Neural progenitor cell (in vitro differentiated cells): ENCODE measurements around the gene AP4E1. TPM values are rescaled to one million over a fixed set of nuclear protein-coding genes. Genes with fewer than 3 reads are reported as not detected.

Source experiments
- DNase-seq: peaks from one replicate; pipeline ENCODE4 v3.0.0-alpha.2; 2016; ENCODE audit warnings: low spot score
- H2AFZ ChIP-seq: fragments of 200-600 bp; sonication (generic); replicated peaks from 2 replicates; pipeline ENCODE4 v1.6.1; 2016; ENCODE audit warnings: antibody characterized with exemption
- H3F3A ChIP-seq: fragments of 200-600 bp; sonication (generic); 2 replicates; pipeline ENCODE4 v1.6.1; 2016; ENCODE audit warnings: antibody characterized with exemption, low read depth
- H3K27ac ChIP-seq: fragments of 200-600 bp; sonication (generic); 2 replicates; pipeline ENCODE4 v1.5.1; 2016; ENCODE audit warnings: mild to moderate bottlenecking
- H3K27me3 ChIP-seq: fragments of 200-600 bp; sonication (generic); 2 replicates; pipeline ENCODE4 v1.6.1; 2016; ENCODE audit warnings: mild to moderate bottlenecking, moderate library complexity
- H3K36me3 ChIP-seq: fragments of 200-600 bp; sonication (generic); 2 replicates; pipeline ENCODE4 v1.5.1; 2016
- H3K4me1 ChIP-seq: fragments of 200-600 bp; sonication (generic); 2 replicates; pipeline ENCODE4 v1.6.1; 2016; ENCODE audit warnings: mixed run types
- H3K4me2 ChIP-seq: fragments of 200-600 bp; sonication (generic); 2 replicates; pipeline ENCODE4 v1.6.1; 2016
- H3K4me3 ChIP-seq: fragments of 200-600 bp; sonication (generic); 2 replicates; pipeline ENCODE4 v1.5.1; 2016
- H3K79me2 ChIP-seq: fragments of 200-600 bp; sonication (generic); 2 replicates; pipeline ENCODE4 v1.6.1; 2016; ENCODE audit warnings: low read depth
- H3K9ac ChIP-seq: fragments of 200-600 bp; sonication (generic); 2 replicates; pipeline ENCODE4 v1.6.1; 2016
- H3K9me3 ChIP-seq: fragments of 200-600 bp; sonication (generic); 2 replicates; pipeline ENCODE4 v1.5.1; 2016; ENCODE audit warnings: low read depth
- H4K20me1 ChIP-seq: fragments of 200-600 bp; sonication (generic); 2 replicates; pipeline ENCODE4 v1.6.1; 2016; ENCODE audit warnings: low read depth
- H3K27ac Mint-ChIP-seq: 3 replicates; pipeline ENCODE4 v1.8.0; 2021; ENCODE audit warnings: mixed read lengths
- H3K27me3 Mint-ChIP-seq: 2 replicates; pipeline ENCODE4 v1.8.0; 2022; ENCODE audit warnings: low read depth, mild to moderate bottlenecking, inconsistent platforms, moderate library complexity, mixed read lengths; ENCODE audit not compliant: insufficient read depth
- H3K36me3 Mint-ChIP-seq: 3 replicates; pipeline ENCODE4 v1.8.0; 2021; ENCODE audit warnings: mixed read lengths
- H3K4me1 Mint-ChIP-seq: 3 replicates; pipeline ENCODE4 v1.8.0; 2021; ENCODE audit warnings: mixed read lengths
- H3K4me3 Mint-ChIP-seq: 3 replicates; pipeline ENCODE4 v1.8.0; 2021; ENCODE audit warnings: mild to moderate bottlenecking, moderate library complexity, mixed read lengths
- H3K9me3 Mint-ChIP-seq: 3 replicates; pipeline ENCODE4 v1.8.0; 2020; ENCODE audit warnings: mixed read lengths
- EZH2 ChIP-seq: fragments of 200-600 bp; sonication (generic); IDR thresholded peaks from 2 replicates; pipeline ENCODE4 v1.6.1; 2017; ENCODE audit warnings: antibody characterized with exemption, mild to moderate bottlenecking, moderate library complexity
- EZH2phosphoT487 ChIP-seq: fragments of 200-600 bp; sonication (generic); IDR thresholded peaks from 2 replicates; pipeline ENCODE4 v1.6.1; 2017; ENCODE audit warnings: antibody characterized with exemption
- total RNA-seq: library from RNA; depleted of rRNA; stranded (reverse); fragments of >200 nt; gene quantifications from 2 replicates; pipeline ENCODE4 v1.2.3, GENCODE V29; 2015; ENCODE audit warnings: low replicate concordance
- TF ChIP-seq, protein P1 (sequence below): fragments of 200-600 bp; sonication (generic); IDR thresholded peaks from 2 replicates; pipeline ENCODE4 v1.5.1; 2017; ENCODE audit warnings: antibody characterized with exemption, mild to moderate bottlenecking

AP4E1 gene
- total RNA-seq, 1 donor from 2014 or later = 14.0 TPM

DNA sequence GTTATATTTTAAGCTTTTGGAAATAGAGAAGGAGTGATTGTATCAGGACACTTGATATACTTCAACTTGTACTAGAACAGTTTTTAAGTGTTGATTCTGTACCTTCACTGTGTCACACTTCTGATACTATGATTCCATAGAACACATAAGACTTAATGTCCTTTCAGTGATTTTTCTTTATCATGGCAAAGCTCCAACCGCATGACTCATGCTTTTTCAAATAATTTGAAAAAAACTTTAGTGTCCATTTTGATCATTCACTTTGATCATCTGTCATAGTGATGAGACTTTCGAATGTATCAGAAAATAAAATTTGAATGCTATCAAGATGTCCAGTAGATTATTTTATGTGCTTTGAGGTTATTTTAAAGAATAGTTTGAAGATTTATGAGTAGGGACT is 32.0 kb downstream of the AP4E1 start:
- Histone ChIP-seq H4K20me1 (no peaks in the 10 kb centered on the region), H3K9me3 (no peaks in the 10 kb centered on the region), H2AFZ (no peak overlapping the region), H3K27ac (no peak overlapping the region), H3F3A (no peaks in the 10 kb centered on the region), H3K79me2 (no peaks in the 10 kb centered on the region), H3K36me3 (no peaks in the 10 kb centered on the region), H3K27me3 (no peaks in the 10 kb centered on the region), H3K9ac (no peak overlapping the region), H3K4me2 (no peak overlapping the region), H3K4me1 (no peaks in the 10 kb centered on the region), H3K4me3 (no peak overlapping the region)
- TF ChIP-seq, protein P1, sequence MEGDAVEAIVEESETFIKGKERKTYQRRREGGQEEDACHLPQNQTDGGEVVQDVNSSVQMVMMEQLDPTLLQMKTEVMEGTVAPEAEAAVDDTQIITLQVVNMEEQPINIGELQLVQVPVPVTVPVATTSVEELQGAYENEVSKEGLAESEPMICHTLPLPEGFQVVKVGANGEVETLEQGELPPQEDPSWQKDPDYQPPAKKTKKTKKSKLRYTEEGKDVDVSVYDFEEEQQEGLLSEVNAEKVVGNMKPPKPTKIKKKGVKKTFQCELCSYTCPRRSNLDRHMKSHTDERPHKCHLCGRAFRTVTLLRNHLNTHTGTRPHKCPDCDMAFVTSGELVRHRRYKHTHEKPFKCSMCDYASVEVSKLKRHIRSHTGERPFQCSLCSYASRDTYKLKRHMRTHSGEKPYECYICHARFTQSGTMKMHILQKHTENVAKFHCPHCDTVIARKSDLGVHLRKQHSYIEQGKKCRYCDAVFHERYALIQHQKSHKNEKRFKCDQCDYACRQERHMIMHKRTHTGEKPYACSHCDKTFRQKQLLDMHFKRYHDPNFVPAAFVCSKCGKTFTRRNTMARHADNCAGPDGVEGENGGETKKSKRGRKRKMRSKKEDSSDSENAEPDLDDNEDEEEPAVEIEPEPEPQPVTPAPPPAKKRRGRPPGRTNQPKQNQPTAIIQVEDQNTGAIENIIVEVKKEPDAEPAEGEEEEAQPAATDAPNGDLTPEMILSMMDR = no peak
- TF ChIP-seq EZH2 (no peak), EZH2phosphoT487 (no peak)
- Mint-ChIP-seq H3K4me1 (no peaks in the 10 kb centered on the region), H3K9me3 (no peaks in the 10 kb centered on the region), H3K4me3 (no peak overlapping the region), H3K27ac (no peak overlapping the region), H3K27me3 (no peaks in the 10 kb centered on the region), H3K36me3 (peaks cover 16% of the 10 kb centered on the region)
- no peak for DNase-seq

GRCh38 chr15:50943638-50944037 is 35.2 kb downstream of the AP4E1 start:
- no peak overlapping the region for H3K4me2 ChIP-seq
- Mint-ChIP-seq H3K4me3 (no peak overlapping the region), H3K27me3 (no peaks in the 10 kb centered on the region), H3K36me3 (peaks cover 14% of the 10 kb centered on the region), H3K9me3 (no peaks in the 10 kb centered on the region), H3K4me1 (no peaks in the 10 kb centered on the region), H3K27ac (no peak overlapping the region)
- no peak overlapping the region for H3K27ac ChIP-seq
- H3F3A ChIP-seq = no peaks in the 10 kb centered on the region
- no peaks in the 10 kb centered on the region for H3K79me2 ChIP-seq
- no peak overlapping the region for H3K9ac ChIP-seq
- H4K20me1 ChIP-seq = no peaks in the 10 kb centered on the region
- H3K4me1 ChIP-seq = no peaks in the 10 kb centered on the region
- DNase-seq = no peak
- TF ChIP-seq EZH2phosphoT487 = no peak
- TF ChIP-seq, protein P1 = no peak
- TF ChIP-seq EZH2 = no peak
- no peaks in the 10 kb centered on the region for H3K36me3 ChIP-seq
- H3K27me3 ChIP-seq = no peaks in the 10 kb centered on the region
- no peak overlapping the region for H3K4me3 ChIP-seq
- H3K9me3 ChIP-seq = no peaks in the 10 kb centered on the region
- no peak overlapping the region for H2AFZ ChIP-seq

DNA sequence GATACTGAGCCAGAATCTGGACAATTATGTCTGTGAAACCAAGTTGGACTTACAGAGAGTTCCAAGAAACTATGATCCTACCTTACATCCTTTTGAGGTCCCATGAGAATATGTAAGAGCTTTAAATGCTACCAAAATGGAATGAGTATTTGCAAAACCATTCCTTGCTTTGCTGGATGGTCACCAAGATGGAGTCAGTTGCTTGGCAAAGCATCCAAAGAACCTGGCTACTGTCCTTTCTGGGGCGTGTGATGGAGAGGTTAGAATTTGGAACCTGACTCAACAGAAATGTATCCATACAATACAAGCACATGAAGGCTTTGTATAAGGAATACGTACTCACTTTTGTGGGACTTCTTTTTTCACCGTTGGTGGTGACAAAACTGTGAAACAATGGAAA is 36.2 kb downstream of the AP4E1 start:
- H3K27me3 Mint-ChIP-seq = no peaks in the 10 kb centered on the region
- H4K20me1 ChIP-seq = no peaks in the 10 kb centered on the region
- H3K4me1 Mint-ChIP-seq = no peaks in the 10 kb centered on the region
- H3K27ac ChIP-seq = no peak overlapping the region
- H3K4me3 Mint-ChIP-seq = no peak overlapping the region
- H3K4me3 ChIP-seq = no peak overlapping the region
- no peak overlapping the region for H3K27ac Mint-ChIP-seq
- H3K79me2 ChIP-seq = no peaks in the 10 kb centered on the region
- TF ChIP-seq EZH2 (no peak), EZH2phosphoT487 (no peak)
- TF ChIP-seq, protein P1 = no peak
- no peaks in the 10 kb centered on the region for H3K36me3 ChIP-seq
- H3F3A ChIP-seq = no peaks in the 10 kb centered on the region
- DNase-seq = no peak
- H3K27me3 ChIP-seq = no peaks in the 10 kb centered on the region
- H3K4me1 ChIP-seq = no peaks in the 10 kb centered on the region
- H2AFZ ChIP-seq = no peak overlapping the region
- H3K36me3 Mint-ChIP-seq = peaks cover 14% of the 10 kb centered on the region
- no peaks in the 10 kb centered on the region for H3K9me3 ChIP-seq
- H3K4me2 ChIP-seq = no peak overlapping the region
- H3K9ac ChIP-seq = no peak overlapping the region
- H3K9me3 Mint-ChIP-seq = no peaks in the 10 kb centered on the region
